SK-N-SH treated with all-trans-retinoic acid at 6 μM for 48 hours (cell line): ENCODE results near the gene TMEM192.

Experiments used
- ATAC-seq: fragments of 200-7000 bp; cut with Tn5 transposase; 3 replicates; pipeline ENCODE4 v1.9.1; 2020; ENCODE audit warnings: mild to moderate bottlenecking, moderate library complexity
- ARNTL ChIP-seq: fragments of 450-650 bp; formaldehyde crosslinking; IDR thresholded peaks from 2 replicates; pipeline ENCODE4 v1.5.0; 2020; ENCODE audit warnings: low read depth, mild to moderate bottlenecking, moderate library complexity, borderline replicate concordance
- BACH2 ChIP-seq: fragments of 250-450 bp; sonication (Bioruptor Pico); IDR thresholded peaks from 2 replicates; pipeline ENCODE4 v1.9.0; 2021; ENCODE audit warnings: mild to moderate bottlenecking, borderline replicate concordance
- CREB5 ChIP-seq: fragments of 250-450 bp; sonication (Bioruptor Pico); IDR thresholded peaks from 2 replicates; pipeline ENCODE4 v1.5.1; 2020; ENCODE audit warnings: low read depth, mild to moderate bottlenecking, moderate library complexity
- CSDC2 ChIP-seq: fragments of 250-450 bp; sonication (Bioruptor Pico); IDR thresholded peaks from 2 replicates; pipeline ENCODE4 v1.5.0; 2020; ENCODE audit warnings: mild to moderate bottlenecking, moderate library complexity
- ESRRG ChIP-seq: fragments of 250-450 bp; sonication (Bioruptor Pico); IDR thresholded peaks from 2 replicates; pipeline ENCODE4 v1.6.1; 2021; ENCODE audit warnings: mild to moderate bottlenecking
- GLIS3 ChIP-seq: fragments of 250-450 bp; sonication (Bioruptor Pico); IDR thresholded peaks from 2 replicates; pipeline ENCODE4 v1.5.0; 2020; ENCODE audit warnings: mild to moderate bottlenecking, moderate library complexity
- ISL1 ChIP-seq: fragments of 250-450 bp; sonication (Bioruptor Pico); IDR thresholded peaks from 2 replicates; pipeline ENCODE4 v2.1.2; 2022; ENCODE audit warnings: mild to moderate bottlenecking, moderate library complexity
- OSR1 ChIP-seq: fragments of 250-450 bp; sonication (Bioruptor Pico); IDR thresholded peaks from 2 replicates; pipeline ENCODE4 v1.8.0; 2022; ENCODE audit warnings: moderate library complexity, mild to moderate bottlenecking, inconsistent platforms
- PATZ1 ChIP-seq: fragments of 250-450 bp; sonication (Bioruptor Pico); IDR thresholded peaks from 2 replicates; pipeline ENCODE4 v1.8.0; 2020; ENCODE audit warnings: mild to moderate bottlenecking, moderate library complexity, borderline replicate concordance
- POU6F1 ChIP-seq: fragments of 250-450 bp; sonication (Bioruptor Pico); IDR thresholded peaks from 2 replicates; pipeline ENCODE4 v1.8.0; 2021; ENCODE audit warnings: low read depth, mild to moderate bottlenecking, moderate library complexity, borderline replicate concordance
- PPARA ChIP-seq: fragments of 250-450 bp; sonication (Bioruptor Pico); IDR thresholded peaks from 2 replicates; pipeline ENCODE4 v1.5.0; 2020; ENCODE audit warnings: mild to moderate bottlenecking, borderline replicate concordance
- RARB ChIP-seq: fragments of 250-450 bp; sonication (Bioruptor Pico); IDR thresholded peaks from 2 replicates; pipeline ENCODE4 v1.8.0; 2021; ENCODE audit warnings: mild to moderate bottlenecking, moderate library complexity
- SNAI2 ChIP-seq: fragments of 250-450 bp; sonication (Bioruptor Pico); IDR thresholded peaks from 2 replicates; pipeline ENCODE4 v1.5.0; 2020; ENCODE audit warnings: mild to moderate bottlenecking, moderate library complexity
- TCF4 ChIP-seq: fragments of 250-450 bp; sonication (Bioruptor Pico); IDR thresholded peaks from 2 replicates; pipeline ENCODE4 v1.8.0; 2021; ENCODE audit warnings: mild to moderate bottlenecking, moderate library complexity, borderline replicate concordance
- TOX ChIP-seq: fragments of 250-450 bp; sonication (Bioruptor Pico); IDR thresholded peaks from 2 replicates; pipeline ENCODE4 v1.8.0; 2021; ENCODE audit warnings: mild to moderate bottlenecking, moderate library complexity, borderline replicate concordance
- TSHZ2 ChIP-seq: fragments of 250-450 bp; sonication (Bioruptor Pico); IDR thresholded peaks from 2 replicates; pipeline ENCODE4 v1.5.0; 2020; ENCODE audit warnings: mild to moderate bottlenecking, moderate library complexity
- ZC3H10 ChIP-seq: fragments of 250-450 bp; sonication (Bioruptor Pico); IDR thresholded peaks from 2 replicates; pipeline ENCODE4 v1.5.1; 2021; ENCODE audit warnings: mild to moderate bottlenecking, moderate library complexity
- ZFP30 ChIP-seq: fragments of 450-650 bp; formaldehyde crosslinking; IDR thresholded peaks from 2 replicates; pipeline ENCODE4 v1.5.0; 2022; ENCODE audit warnings: mild to moderate bottlenecking, moderate library complexity
- ZNF565 ChIP-seq: fragments of 450-650 bp; formaldehyde crosslinking; conservative IDR thresholded peaks from 2 replicates; pipeline ENCODE4 v1.5.0; 2020; ENCODE audit warnings: low read depth, mild to moderate bottlenecking, moderate library complexity
- ZNF8 ChIP-seq: fragments of 450-650 bp; formaldehyde crosslinking; IDR thresholded peaks from 2 replicates; pipeline ENCODE4 v1.5.0; 2020; ENCODE audit warnings: mild to moderate bottlenecking, moderate library complexity
- TF ChIP-seq, protein P1 (sequence below): fragments of 250-450 bp; sonication (Bioruptor Pico); IDR thresholded peaks from 2 replicates; pipeline ENCODE4 v1.5.1; 2021; ENCODE audit warnings: mild to moderate bottlenecking, moderate library complexity

The TMEM192 gene

GRCh38 chr4:165052627-165053026 lies 60.0 kb downstream of the TMEM192 start:
- TF ChIP-seq ISL1 (no peak), TOX (CRISPR knock-in tag) (no peak), PPARA (CRISPR knock-in tag) (no peak), OSR1 (CRISPR knock-in tag) (no peak), ESRRG (CRISPR knock-in tag) (no peak), ZFP30 (CRISPR knock-in tag) (no peak), CSDC2 (CRISPR knock-in tag) (no peak), ZNF8 (CRISPR knock-in tag) (no peak), GLIS3 (no peak)
- TF ChIP-seq, protein P1, sequence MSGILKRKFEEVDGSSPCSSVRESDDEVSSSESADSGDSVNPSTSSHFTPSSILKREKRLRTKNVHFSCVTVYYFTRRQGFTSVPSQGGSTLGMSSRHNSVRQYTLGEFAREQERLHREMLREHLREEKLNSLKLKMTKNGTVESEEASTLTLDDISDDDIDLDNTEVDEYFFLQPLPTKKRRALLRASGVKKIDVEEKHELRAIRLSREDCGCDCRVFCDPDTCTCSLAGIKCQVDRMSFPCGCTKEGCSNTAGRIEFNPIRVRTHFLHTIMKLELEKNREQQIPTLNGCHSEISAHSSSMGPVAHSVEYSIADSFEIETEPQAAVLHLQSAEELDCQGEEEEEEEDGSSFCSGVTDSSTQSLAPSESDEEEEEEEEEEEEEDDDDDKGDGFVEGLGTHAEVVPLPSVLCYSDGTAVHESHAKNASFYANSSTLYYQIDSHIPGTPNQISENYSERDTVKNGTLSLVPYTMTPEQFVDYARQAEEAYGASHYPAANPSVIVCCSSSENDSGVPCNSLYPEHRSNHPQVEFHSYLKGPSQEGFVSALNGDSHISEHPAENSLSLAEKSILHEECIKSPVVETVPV (CRISPR knock-in tag) = no peak
- no peak; the same call in 2 of the 3 replicates for ATAC-seq

- no peak for ATAC-seq
- no peak for TF ChIP-seq TCF4 (CRISPR knock-in tag)
- no peak for TF ChIP-seq ZFP30 (CRISPR knock-in tag)
- no peak for TF ChIP-seq GLIS3
- TF ChIP-seq PPARA (CRISPR knock-in tag) = no peak
- no peak for TF ChIP-seq ZNF8 (CRISPR knock-in tag)
- TF ChIP-seq SNAI2 = no peak
- TF ChIP-seq ZC3H10 (CRISPR knock-in tag) = no peak
- no peak for TF ChIP-seq BACH2 (CRISPR knock-in tag)
- no peak for TF ChIP-seq PATZ1 (CRISPR knock-in tag)
- TF ChIP-seq CREB5 (CRISPR knock-in tag) = no peak
- no peak for TF ChIP-seq TOX (CRISPR knock-in tag)
- TF ChIP-seq OSR1 (CRISPR knock-in tag) = no peak
- TF ChIP-seq POU6F1 (CRISPR knock-in tag) = no peak
- TF ChIP-seq RARB = no peak
- TF ChIP-seq TSHZ2 (CRISPR knock-in tag) = no peak
- no peak for TF ChIP-seq ESRRG (CRISPR knock-in tag)
- no peak for TF ChIP-seq ZNF565 (CRISPR knock-in tag)
- TF ChIP-seq ARNTL (CRISPR knock-in tag) = no peak
- no peak for TF ChIP-seq ISL1
- no peak for TF ChIP-seq CSDC2 (CRISPR knock-in tag)
- TF ChIP-seq, all 23 proteins: peak for 0
Measured at GRCh38 chr4:165048170-165048569, 64.5 kb downstream of the TMEM192 start.
